GM23338 (cell line): Measurements from ENCODE around the gene FAR1. TPM values are rescaled to one million over a fixed set of nuclear protein-coding genes. Genes with fewer than 3 reads are reported as not detected.

ENCODE experiments used
- ATAC-seq: fragments of 200-7000 bp; cut with Tn5 transposase; 3 replicates; pipeline ENCODE4 v1.9.1; 2020
- DNase-seq: peaks from one replicate; pipeline ENCODE4 v3.0.0-alpha.2; 2015; ENCODE audit warnings: low spot score
- H2AFZ ChIP-seq: fragments of 200-600 bp; sonication (generic); 2 replicates; pipeline ENCODE4 v1.8.0; 2016; ENCODE audit warnings: antibody characterized with exemption, mild to moderate bottlenecking, moderate library complexity
- H3F3A ChIP-seq: fragments of 200-600 bp; sonication (generic); replicated peaks from 2 replicates; pipeline ENCODE4 v1.8.0; 2017; ENCODE audit warnings: antibody characterized with exemption, mixed run types, low read depth
- H3K27ac ChIP-seq: fragments of 200-600 bp; sonication (generic); 2 replicates; pipeline ENCODE4 v1.6.1; 2016; ENCODE audit warnings: low read depth
- H3K27me3 ChIP-seq: fragments of 200-600 bp; sonication (generic); 2 replicates; pipeline ENCODE4 v1.8.0; 2016; ENCODE audit warnings: mild to moderate bottlenecking, mixed run types, moderate library complexity; ENCODE audit not compliant: insufficient read depth
- H3K36me3 ChIP-seq: fragments of 200-600 bp; sonication (generic); 2 replicates; pipeline ENCODE4 v1.8.0; 2016; ENCODE audit warnings: mild to moderate bottlenecking; ENCODE audit not compliant: insufficient read depth
- H3K4me1 ChIP-seq: fragments of 200-600 bp; sonication (generic); 2 replicates; pipeline ENCODE4 v1.8.0; 2016; ENCODE audit warnings: mild to moderate bottlenecking, moderate library complexity; ENCODE audit not compliant: insufficient read depth
- H3K4me2 ChIP-seq: fragments of 200-600 bp; sonication (generic); 2 replicates; pipeline ENCODE4 v1.7.1; 2017; ENCODE audit warnings: mixed run types
- H3K4me3 ChIP-seq: fragments of 200-600 bp; sonication (generic); 2 replicates; pipeline ENCODE4 v1.6.1; 2016; ENCODE audit warnings: mixed run types
- H3K79me2 ChIP-seq: fragments of 200-600 bp; sonication (generic); replicated peaks from 2 replicates; pipeline ENCODE4 v1.8.0; 2017; ENCODE audit warnings: mild to moderate bottlenecking; ENCODE audit not compliant: insufficient read depth
- H3K9me2 ChIP-seq: fragments of 200-600 bp; sonication (generic); 2 replicates; pipeline ENCODE4 v1.8.0; 2017; ENCODE audit not compliant: insufficient read depth
- H4K20me1 ChIP-seq: fragments of 200-600 bp; sonication (generic); replicated peaks from 2 replicates; pipeline ENCODE4 v1.8.0; 2017; ENCODE audit warnings: mild to moderate bottlenecking; ENCODE audit not compliant: insufficient read depth
- H3K27ac Mint-ChIP-seq: 2 replicates; pipeline ENCODE4 v1.8.0; 2020; ENCODE audit warnings: inconsistent platforms, mild to moderate bottlenecking, moderate library complexity, mixed read lengths
- H3K27me3 Mint-ChIP-seq: 3 replicates; pipeline ENCODE4 v1.8.0; 2022; ENCODE audit warnings: low read depth, mild to moderate bottlenecking, moderate library complexity, mixed read lengths, inconsistent platforms; ENCODE audit not compliant: insufficient read depth, poor library complexity
- H3K36me3 Mint-ChIP-seq: 3 replicates; pipeline ENCODE4 v1.8.0; 2021; ENCODE audit warnings: low read depth, mild to moderate bottlenecking, inconsistent platforms, moderate library complexity, mixed read lengths
- H3K4me1 Mint-ChIP-seq: 3 replicates; pipeline ENCODE4 v1.8.0; 2020; ENCODE audit warnings: mild to moderate bottlenecking, inconsistent platforms, mixed read lengths
- H3K4me3 Mint-ChIP-seq: 3 replicates; pipeline ENCODE4 v1.8.0; 2021; ENCODE audit warnings: moderate library complexity, mild to moderate bottlenecking, inconsistent platforms, mixed read lengths
- H3K9me3 Mint-ChIP-seq: 3 replicates; pipeline ENCODE4 v1.8.0; 2020; ENCODE audit warnings: moderate library complexity, mild to moderate bottlenecking, inconsistent platforms, mixed read lengths
- CTCF ChIP-seq, 2 experiments: fragments of 200-600 bp in 1 of 2; sonication (generic) in 1 of 2; conservative IDR thresholded peaks; 2 replicates each; pipeline versions ENCODE4 v1.5.1 to v1.6.1; 2016 to 2017; ENCODE audit warnings: antibody characterized with exemption in 2 of 2, low read depth in 2 of 2, mild to moderate bottlenecking in 2 of 2, moderate library complexity in 1 of 2
- EZH2 ChIP-seq: fragments of 200-600 bp; sonication (generic); IDR thresholded peaks from one replicate; pipeline ENCODE4 v1.8.0; 2017; ENCODE audit warnings: antibody characterized with exemption, mild to moderate bottlenecking, low read depth; ENCODE audit not compliant: unreplicated experiment
- EZH2phosphoT487 ChIP-seq: fragments of 200-600 bp; sonication (generic); IDR thresholded peaks from one replicate; pipeline ENCODE4 v1.8.1; 2018; ENCODE audit warnings: antibody characterized with exemption; ENCODE audit not compliant: unreplicated experiment
- JUNB ChIP-seq: IDR thresholded peaks from one replicate; pipeline ENCODE4 v1.6.1; 2016; ENCODE audit warnings: antibody characterized with exemption; ENCODE audit not compliant: unreplicated experiment
- NANOG ChIP-seq: IDR thresholded peaks from 2 replicates; pipeline ENCODE4 v1.6.1; 2016; ENCODE audit warnings: antibody characterized with exemption, borderline replicate concordance
- POLR2AphosphoS5 ChIP-seq: IDR thresholded peaks from 2 replicates; pipeline ENCODE4 v1.6.1; 2016; ENCODE audit warnings: antibody characterized with exemption, low read depth
- REST ChIP-seq: IDR thresholded peaks from one replicate; pipeline ENCODE4 v1.6.1; 2018; ENCODE audit warnings: antibody characterized with exemption; ENCODE audit not compliant: unreplicated experiment
- STAT1 ChIP-seq: IDR thresholded peaks from one replicate; pipeline ENCODE4 v1.6.1; 2016; ENCODE audit warnings: antibody characterized with exemption; ENCODE audit not compliant: unreplicated experiment
- ZNF114 ChIP-seq: fragments of 250-450 bp; sonication (Bioruptor Pico); IDR thresholded peaks from 2 replicates; pipeline ENCODE4 v1.5.0; 2020; ENCODE audit warnings: mild to moderate bottlenecking, moderate library complexity
- ZNF331 ChIP-seq: fragments of 250-450 bp; sonication (Bioruptor Pico); IDR thresholded peaks from 2 replicates; pipeline ENCODE4 v1.5.0; 2020; ENCODE audit warnings: low read depth, mild to moderate bottlenecking, moderate library complexity
- polyA plus RNA-seq: library from polyadenylated mRNA; unstranded; fragments of >200 nt; fragmentation: Nextera tagmentation; extraction: Ambion mirVana; gene quantifications from 2 replicates; pipeline ENCODE4 v1.2.1, GENCODE V29; 2016
- total RNA-seq: library from RNA; depleted of rRNA; stranded (reverse); fragments of >200 nt; shearing (Covaris generic); gene quantifications from 2 replicates; pipeline ENCODE4 v1.2.3, GENCODE V29; 2014

Gene FAR1
- total and polyA plus RNA-seq, 2 experiments from 2014 or later: 27.3 to 79.5 TPM

GRCh38 chr11:13760115-13760514 is 91.6 kb downstream of the FAR1 start:
- H3F3A ChIP-seq: no peaks in the 10 kb centered on the region
- H3K27me3 Mint-ChIP-seq: no peaks in the 10 kb centered on the region

GRCh38 chr11:13761250-13761649 is 92.8 kb downstream of the FAR1 start:
- Histone ChIP-seq H3K79me2 (no peaks in the 10 kb centered on the region), H3K4me1 (no peaks in the 10 kb centered on the region), H4K20me1 (no peaks in the 10 kb centered on the region), H3K36me3 (no peaks in the 10 kb centered on the region), H3K4me2 (no peak overlapping the region), H3K9me2 (peaks cover 12% of the 10 kb centered on the region; the same call in 1 of the 2 replicates), H3F3A (no peaks in the 10 kb centered on the region), H3K27ac (no peak overlapping the region), H3K4me3 (no peak overlapping the region), H3K27me3 (no peaks in the 10 kb centered on the region), H2AFZ (no peak overlapping the region)
- H3K9me3 Mint-ChIP-seq: no peaks in the 10 kb centered on the region
- H3K27me3 Mint-ChIP-seq: no peaks in the 10 kb centered on the region
- ATAC-seq (no peak), DNase-seq (no peak)
- TF ChIP-seq EZH2phosphoT487: no peak
- TF ChIP-seq STAT1: no peak
- no peak for TF ChIP-seq POLR2AphosphoS5
- TF ChIP-seq EZH2: no peak
- no peak for TF ChIP-seq ZNF114 (CRISPR knock-in tag)
- no peak for TF ChIP-seq NANOG
- no peak for TF ChIP-seq JUNB
- TF ChIP-seq CTCF (conservative IDR thresholded peaks at IDR 0.05; ENCODE audit: low read depth in 2 of 2): no peak
- no peak for TF ChIP-seq ZNF331 (CRISPR knock-in tag)
- TF ChIP-seq REST: no peak
- no peaks in the 10 kb centered on the region for H3K36me3 Mint-ChIP-seq
- H3K4me1 Mint-ChIP-seq: peaks cover 2% of the 10 kb centered on the region; the same call in 2 of the 3 replicates
- H3K27ac Mint-ChIP-seq: no peak overlapping the region
- H3K4me3 Mint-ChIP-seq: no peak overlapping the region

More at GRCh38 chr11:13760115-13760514, 91.6 kb downstream of the FAR1 start:
- no peak for DNase-seq
- no peaks in the 10 kb centered on the region for H3K4me1 ChIP-seq
- no peak for TF ChIP-seq EZH2phosphoT487
- TF ChIP-seq ZNF331 (CRISPR knock-in tag): no peak
- no peak overlapping the region for H3K4me3 Mint-ChIP-seq
- no peak overlapping the region for H3K27ac Mint-ChIP-seq
- no peak overlapping the region for H3K27ac ChIP-seq
- no peaks in the 10 kb centered on the region for H3K27me3 ChIP-seq
- no peaks in the 10 kb centered on the region for H4K20me1 ChIP-seq
- peaks cover 2% of the 10 kb centered on the region for H3K4me1 Mint-ChIP-seq
- H2AFZ ChIP-seq: no peak overlapping the region
- H3K9me3 Mint-ChIP-seq: no peaks in the 10 kb centered on the region
- no peaks in the 10 kb centered on the region for H3K36me3 ChIP-seq
- no peaks in the 10 kb centered on the region for H3K79me2 ChIP-seq
- H3K4me2 ChIP-seq: no peak overlapping the region
- no peak for ATAC-seq
- H3K4me3 ChIP-seq: no peak overlapping the region
- no peaks in the 10 kb centered on the region for H3K36me3 Mint-ChIP-seq
- peaks cover 12% of the 10 kb centered on the region; the same call in 1 of the 2 replicates for H3K9me2 ChIP-seq
